ENCODE data around the gene COP1.

Gene COP1

DNA sequence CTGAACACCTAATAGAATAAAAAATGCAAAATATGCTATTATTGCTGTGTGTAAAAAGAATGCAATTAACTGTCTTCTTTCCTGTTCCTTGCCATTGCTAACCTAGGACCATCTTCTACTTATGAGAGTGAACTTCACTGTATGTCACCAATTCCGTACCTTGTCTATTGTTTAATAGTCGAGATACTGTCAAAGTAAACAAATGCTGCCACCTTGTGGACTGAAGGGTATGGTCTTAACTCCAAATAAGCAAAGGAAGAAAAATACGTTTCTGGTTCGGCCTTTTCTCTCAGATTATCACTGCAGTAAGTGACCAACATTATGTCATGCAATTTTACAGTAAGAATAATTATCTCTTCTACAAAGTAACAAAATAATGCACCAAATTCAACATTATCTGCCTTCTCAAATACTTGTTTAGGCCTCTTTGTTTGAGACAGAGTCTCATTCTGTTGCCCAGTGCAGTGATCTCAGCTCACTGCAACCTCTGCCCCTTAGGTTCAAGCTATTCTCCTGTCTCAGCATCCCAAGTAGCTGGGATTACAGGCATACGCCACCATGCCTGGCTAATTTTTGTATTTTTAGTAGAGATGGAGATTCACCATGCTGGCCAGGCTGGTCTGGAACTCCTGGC lies 133.4 kb downstream of the COP1 start:
- POLR2A ChIA-PET: no interaction called here
- CTCF ChIA-PET: interaction anchor here (0.7 to 1.9 kb wide), 8 partner anchors 8 to 692 kb away, joined by 3 to 9 read pairs (median 4); no protein-coding TSS in a partner anchor
- peak; percentile 12 for DNase-seq (ENCODE audit: low read depth, low spot score)
- TF ChIP-seq, protein P1, sequence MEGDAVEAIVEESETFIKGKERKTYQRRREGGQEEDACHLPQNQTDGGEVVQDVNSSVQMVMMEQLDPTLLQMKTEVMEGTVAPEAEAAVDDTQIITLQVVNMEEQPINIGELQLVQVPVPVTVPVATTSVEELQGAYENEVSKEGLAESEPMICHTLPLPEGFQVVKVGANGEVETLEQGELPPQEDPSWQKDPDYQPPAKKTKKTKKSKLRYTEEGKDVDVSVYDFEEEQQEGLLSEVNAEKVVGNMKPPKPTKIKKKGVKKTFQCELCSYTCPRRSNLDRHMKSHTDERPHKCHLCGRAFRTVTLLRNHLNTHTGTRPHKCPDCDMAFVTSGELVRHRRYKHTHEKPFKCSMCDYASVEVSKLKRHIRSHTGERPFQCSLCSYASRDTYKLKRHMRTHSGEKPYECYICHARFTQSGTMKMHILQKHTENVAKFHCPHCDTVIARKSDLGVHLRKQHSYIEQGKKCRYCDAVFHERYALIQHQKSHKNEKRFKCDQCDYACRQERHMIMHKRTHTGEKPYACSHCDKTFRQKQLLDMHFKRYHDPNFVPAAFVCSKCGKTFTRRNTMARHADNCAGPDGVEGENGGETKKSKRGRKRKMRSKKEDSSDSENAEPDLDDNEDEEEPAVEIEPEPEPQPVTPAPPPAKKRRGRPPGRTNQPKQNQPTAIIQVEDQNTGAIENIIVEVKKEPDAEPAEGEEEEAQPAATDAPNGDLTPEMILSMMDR (IDR thresholded peaks at IDR 0.05; ENCODE audit: insufficient read depth, low read length, missing control alignments): peak; percentile 51
- no peak overlapping the region for H3K4me3 ChIP-seq (ENCODE audit: low read depth, low read length)

- ChIA-PET POLR2A (no interaction called here), CTCF (no interaction called here)
- no peak overlapping the region for H3K4me3 ChIP-seq (ENCODE audit: low read depth, low read length)
Measured at GRCh38 chr1:176068901-176069300, 138.2 kb downstream of the COP1 start.

DNA sequence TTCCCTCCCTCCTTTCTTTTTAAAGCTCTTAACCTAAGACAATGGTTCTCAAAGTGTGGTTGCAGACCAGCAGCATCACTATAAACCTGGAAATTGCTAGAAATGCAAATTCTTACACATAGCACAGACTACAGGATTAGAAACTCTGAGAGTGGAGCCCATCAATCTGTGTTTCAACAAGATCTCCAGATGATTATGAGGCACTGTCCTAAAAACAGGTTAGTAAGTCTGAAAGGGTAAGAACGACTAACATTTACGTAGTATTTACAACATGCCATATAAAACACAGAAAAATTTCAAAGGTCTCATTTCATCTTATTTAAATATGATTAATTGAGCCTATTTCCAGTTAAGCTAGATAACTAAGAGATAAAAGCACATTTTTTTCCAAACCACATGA lies 138.8 kb downstream of the COP1 start:
- POLR2A ChIA-PET: no interaction called here
- TF ChIP-seq, protein P1 (IDR thresholded peaks at IDR 0.05; ENCODE audit: insufficient read depth, low read length, missing control alignments): no peak
- no peak for DNase-seq (ENCODE audit: low read depth, low spot score)
- CTCF ChIA-PET: no interaction called here
- no peak overlapping the region for H3K4me3 ChIP-seq (ENCODE audit: low read depth, low read length)

More at GRCh38 chr1:176068901-176069300, 138.2 kb downstream of the COP1 start:
- TF ChIP-seq, protein P1 (IDR thresholded peaks at IDR 0.05; ENCODE audit: insufficient read depth, low read length, missing control alignments): no peak
- no peak for DNase-seq (ENCODE audit: low read depth, low spot score)

GRCh38 chr1:176066709-176067108 lies 140.4 kb downstream of the COP1 start:
- no peak overlapping the region for H3K4me3 ChIP-seq (ENCODE audit: low read depth, low read length)
- POLR2A ChIA-PET: no interaction called here
- DNase-seq (ENCODE audit: low read depth, low spot score): no peak
- CTCF ChIA-PET: no interaction called here
- TF ChIP-seq, protein P1 (IDR thresholded peaks at IDR 0.05; ENCODE audit: insufficient read depth, low read length, missing control alignments): no peak

- TF ChIP-seq, protein P1 (IDR thresholded peaks at IDR 0.05; ENCODE audit: insufficient read depth, low read length, missing control alignments): no peak
- H3K4me3 ChIP-seq (ENCODE audit: low read depth, low read length): no peak overlapping the region
- ChIA-PET POLR2A (no interaction called here), CTCF (no interaction called here)
- no peak for DNase-seq (ENCODE audit: low read depth, low spot score)
Measured at GRCh38 chr1:176058686-176059085, 148.4 kb downstream of the COP1 start.

- DNase-seq (ENCODE audit: low read depth, low spot score): no peak
- TF ChIP-seq, protein P1 (IDR thresholded peaks at IDR 0.05; ENCODE audit: insufficient read depth, low read length, missing control alignments): no peak
- no peak overlapping the region for H3K4me3 ChIP-seq (ENCODE audit: low read depth, low read length)
- ChIA-PET CTCF (interaction anchor here (0.5 kb wide), 1 partner anchor 124 kb away, joined by 3 read pairs; no protein-coding TSS in a partner anchor), POLR2A (no interaction called here)
Measured at GRCh38 chr1:176056312-176056711, 150.8 kb downstream of the COP1 start.
